ENCODE data around the gene CXCL16. TPM values are rescaled to one million over a fixed set of nuclear protein-coding genes. Genes with fewer than 3 reads are reported as not detected.

CXCL16 gene
- total and polyA plus RNA-seq, 2 of the 13 experiments (the other 11 are each of a cell fraction or from before 2014, with no cell fraction given): 9.4 to 101 TPM

DNA sequence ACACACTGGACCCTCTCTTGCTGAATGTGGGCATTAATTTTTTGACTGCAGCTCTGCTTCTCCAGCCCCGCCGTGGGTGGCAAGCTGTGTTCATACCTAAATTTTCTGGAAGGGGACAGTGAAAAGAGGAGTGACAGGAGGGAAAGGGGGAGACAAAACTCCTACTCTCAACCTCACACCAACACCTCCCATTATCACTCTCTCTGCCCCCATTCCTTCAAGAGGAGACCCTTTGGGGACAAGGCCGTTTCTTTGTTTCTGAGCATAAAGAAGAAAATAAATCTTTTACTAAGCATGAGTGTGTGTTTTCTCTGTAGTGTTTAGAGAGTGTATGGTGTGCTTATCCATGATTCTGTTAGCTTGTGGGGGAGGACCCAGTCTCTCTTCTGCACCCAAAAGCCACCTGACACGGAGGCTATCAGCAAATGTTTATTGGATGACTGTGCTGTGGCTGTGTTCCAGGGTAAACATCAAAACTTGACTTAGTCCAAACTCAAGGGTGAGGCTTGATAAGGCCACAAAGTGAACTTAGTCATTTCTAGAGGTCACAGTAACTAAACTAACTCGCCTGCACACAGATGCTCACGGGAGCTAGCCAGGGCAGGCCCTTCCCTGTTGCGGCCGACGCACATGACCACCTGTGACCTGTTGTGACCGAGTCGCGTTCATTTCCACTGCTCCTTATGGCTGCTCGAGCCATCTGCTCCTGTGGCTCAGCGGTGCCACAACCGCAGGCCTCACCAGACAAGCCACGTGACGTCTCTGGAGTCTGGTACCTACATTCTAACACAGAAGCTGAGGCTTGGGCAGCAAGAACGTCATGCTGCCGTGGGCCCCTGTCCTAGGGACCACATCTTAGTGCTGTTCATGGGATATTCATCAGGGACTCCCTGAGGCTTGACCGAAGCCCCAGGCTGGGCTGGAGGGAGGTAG, 18.3 kb downstream of the CXCL16 start (continued):
- TF ChIP-seq GABPB1 (CRISPR knock-in tag; IDR thresholded peaks at IDR 0.05) (0 out of 2 replicates have a peak, but pooled peaks have one; percentile 32), ZNF841 (CRISPR knock-in tag; IDR thresholded peaks at IDR 0.05; ENCODE audit: borderline replicate concordance) (no peak), BHLHE40 (IDR thresholded peaks at IDR 0.05; ENCODE audit: low read length) (peak; percentile 97), ZNF781 (CRISPR knock-in tag; IDR thresholded peaks at IDR 0.05; ENCODE audit: borderline replicate concordance, not compliant biosample characterization) (no peak), CCDC6 (CRISPR knock-in tag; IDR thresholded peaks at IDR 0.05) (0 out of 2 replicates have a peak, but pooled peaks have one; percentile 69), ZNF367 (CRISPR knock-in tag; IDR thresholded peaks at IDR 0.05; ENCODE audit: borderline replicate concordance) (no peak), GZF1 (CRISPR knock-in tag; IDR thresholded peaks at IDR 0.05) (no peak), XRCC5 (optimal IDR thresholded peaks at IDR 0.05; ENCODE audit: low read length) (no peak), RFXAP (CRISPR knock-in tag; IDR thresholded peaks at IDR 0.05; ENCODE audit: borderline replicate concordance) (no peak), MZF1 (CRISPR knock-in tag; IDR thresholded peaks at IDR 0.05; ENCODE audit: borderline replicate concordance) (no peak), CC2D1A (CRISPR knock-in tag; IDR thresholded peaks at IDR 0.05) (no peak), ZNF567 (CRISPR knock-in tag; IDR thresholded peaks at IDR 0.05; ENCODE audit: borderline replicate concordance) (no peak), SIX4 (CRISPR knock-in tag; IDR thresholded peaks at IDR 0.05) (0 out of 2 replicates have a peak, but pooled peaks have one; percentile 74), ZFP91 (CRISPR knock-in tag; IDR thresholded peaks at IDR 0.05; ENCODE audit: borderline replicate concordance) (peak; percentile 60), CCAR2 (optimal IDR thresholded peaks at IDR 0.05; ENCODE audit: low read depth, low read length) (no peak), ZSCAN22 (CRISPR knock-in tag; IDR thresholded peaks at IDR 0.05) (no peak), HDAC1 (CRISPR knock-in tag; IDR thresholded peaks at IDR 0.05) (peak; percentile 17; the same call in 1 of the 2 replicates), MTA1 (CRISPR knock-in tag; IDR thresholded peaks at IDR 0.05; ENCODE audit: borderline replicate concordance) (peak; percentile 81; the same call in 1 of the 2 replicates), ZNF777 (CRISPR knock-in tag; IDR thresholded peaks at IDR 0.05) (no peak), RARA (CRISPR knock-in tag; IDR thresholded peaks at IDR 0.05) (peak; percentile 93)
- TF ChIP-seq, protein P1, sequence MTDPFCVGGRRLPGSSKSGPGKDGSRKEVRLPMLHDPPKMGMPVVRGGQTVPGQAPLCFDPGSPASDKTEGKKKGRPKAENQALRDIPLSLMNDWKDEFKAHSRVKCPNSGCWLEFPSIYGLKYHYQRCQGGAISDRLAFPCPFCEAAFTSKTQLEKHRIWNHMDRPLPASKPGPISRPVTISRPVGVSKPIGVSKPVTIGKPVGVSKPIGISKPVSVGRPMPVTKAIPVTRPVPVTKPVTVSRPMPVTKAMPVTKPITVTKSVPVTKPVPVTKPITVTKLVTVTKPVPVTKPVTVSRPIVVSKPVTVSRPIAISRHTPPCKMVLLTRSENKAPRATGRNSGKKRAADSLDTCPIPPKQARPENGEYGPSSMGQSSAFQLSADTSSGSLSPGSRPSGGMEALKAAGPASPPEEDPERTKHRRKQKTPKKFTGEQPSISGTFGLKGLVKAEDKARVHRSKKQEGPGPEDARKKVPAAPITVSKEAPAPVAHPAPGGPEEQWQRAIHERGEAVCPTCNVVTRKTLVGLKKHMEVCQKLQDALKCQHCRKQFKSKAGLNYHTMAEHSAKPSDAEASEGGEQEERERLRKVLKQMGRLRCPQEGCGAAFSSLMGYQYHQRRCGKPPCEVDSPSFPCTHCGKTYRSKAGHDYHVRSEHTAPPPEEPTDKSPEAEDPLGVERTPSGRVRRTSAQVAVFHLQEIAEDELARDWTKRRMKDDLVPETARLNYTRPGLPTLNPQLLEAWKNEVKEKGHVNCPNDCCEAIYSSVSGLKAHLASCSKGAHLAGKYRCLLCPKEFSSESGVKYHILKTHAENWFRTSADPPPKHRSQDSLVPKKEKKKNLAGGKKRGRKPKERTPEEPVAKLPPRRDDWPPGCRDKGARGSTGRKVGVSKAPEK (CRISPR knock-in tag; IDR thresholded peaks at IDR 0.05; ENCODE audit: borderline replicate concordance): no peak
- TF ChIP-seq, protein P2, sequence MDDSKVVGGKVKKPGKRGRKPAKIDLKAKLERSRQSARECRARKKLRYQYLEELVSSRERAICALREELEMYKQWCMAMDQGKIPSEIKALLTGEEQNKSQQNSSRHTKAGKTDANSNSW (CRISPR knock-in tag; IDR thresholded peaks at IDR 0.05; ENCODE audit: borderline replicate concordance): no peak

Measured in HepG2 (cell line).